GM23338 (cell line): ENCODE measurements around the gene PCDHGA4.

Source experiments
- CREB1 ChIP-seq: fragments of 250-450 bp; sonication (Bioruptor Pico); IDR thresholded peaks from 2 replicates; pipeline ENCODE4 v1.5.0; 2020; ENCODE audit warnings: low read depth, mild to moderate bottlenecking, moderate library complexity
- EZH2 ChIP-seq: fragments of 200-600 bp; sonication (generic); IDR thresholded peaks from one replicate; pipeline ENCODE4 v1.8.0; 2017; ENCODE audit warnings: antibody characterized with exemption, mild to moderate bottlenecking, low read depth; ENCODE audit not compliant: unreplicated experiment
- EZH2phosphoT487 ChIP-seq: fragments of 200-600 bp; sonication (generic); IDR thresholded peaks from one replicate; pipeline ENCODE4 v1.8.1; 2018; ENCODE audit warnings: antibody characterized with exemption; ENCODE audit not compliant: unreplicated experiment
- JUNB ChIP-seq: IDR thresholded peaks from one replicate; pipeline ENCODE4 v1.6.1; 2016; ENCODE audit warnings: antibody characterized with exemption; ENCODE audit not compliant: unreplicated experiment
- NANOG ChIP-seq: IDR thresholded peaks from 2 replicates; pipeline ENCODE4 v1.6.1; 2016; ENCODE audit warnings: antibody characterized with exemption, borderline replicate concordance
- POLR2AphosphoS5 ChIP-seq: IDR thresholded peaks from 2 replicates; pipeline ENCODE4 v1.6.1; 2016; ENCODE audit warnings: antibody characterized with exemption, low read depth
- REST ChIP-seq: IDR thresholded peaks from one replicate; pipeline ENCODE4 v1.6.1; 2018; ENCODE audit warnings: antibody characterized with exemption; ENCODE audit not compliant: unreplicated experiment
- ZNF331 ChIP-seq: fragments of 250-450 bp; sonication (Bioruptor Pico); IDR thresholded peaks from 2 replicates; pipeline ENCODE4 v1.5.0; 2020; ENCODE audit warnings: low read depth, mild to moderate bottlenecking, moderate library complexity
- TF ChIP-seq, protein P1 (sequence below), 2 experiments: fragments of 200-600 bp in 1 of 2; sonication (generic) in 1 of 2; conservative IDR thresholded peaks; 2 replicates each; pipeline versions ENCODE4 v1.5.1 to v1.6.1; 2016 to 2017; ENCODE audit warnings: antibody characterized with exemption in 2 of 2, low read depth in 2 of 2, mild to moderate bottlenecking in 2 of 2, moderate library complexity in 1 of 2
- TF ChIP-seq, protein P2 (sequence below): IDR thresholded peaks from 2 replicates; pipeline ENCODE4 v1.6.1; 2016; ENCODE audit warnings: antibody characterized with exemption

GRCh38 chr5:141319202-141319601, 35.6 kb upstream of the PCDHGA4 start:
- TF ChIP-seq CREB1 (CRISPR knock-in tag) = no peak
- no peak for TF ChIP-seq REST
- TF ChIP-seq, protein P1, sequence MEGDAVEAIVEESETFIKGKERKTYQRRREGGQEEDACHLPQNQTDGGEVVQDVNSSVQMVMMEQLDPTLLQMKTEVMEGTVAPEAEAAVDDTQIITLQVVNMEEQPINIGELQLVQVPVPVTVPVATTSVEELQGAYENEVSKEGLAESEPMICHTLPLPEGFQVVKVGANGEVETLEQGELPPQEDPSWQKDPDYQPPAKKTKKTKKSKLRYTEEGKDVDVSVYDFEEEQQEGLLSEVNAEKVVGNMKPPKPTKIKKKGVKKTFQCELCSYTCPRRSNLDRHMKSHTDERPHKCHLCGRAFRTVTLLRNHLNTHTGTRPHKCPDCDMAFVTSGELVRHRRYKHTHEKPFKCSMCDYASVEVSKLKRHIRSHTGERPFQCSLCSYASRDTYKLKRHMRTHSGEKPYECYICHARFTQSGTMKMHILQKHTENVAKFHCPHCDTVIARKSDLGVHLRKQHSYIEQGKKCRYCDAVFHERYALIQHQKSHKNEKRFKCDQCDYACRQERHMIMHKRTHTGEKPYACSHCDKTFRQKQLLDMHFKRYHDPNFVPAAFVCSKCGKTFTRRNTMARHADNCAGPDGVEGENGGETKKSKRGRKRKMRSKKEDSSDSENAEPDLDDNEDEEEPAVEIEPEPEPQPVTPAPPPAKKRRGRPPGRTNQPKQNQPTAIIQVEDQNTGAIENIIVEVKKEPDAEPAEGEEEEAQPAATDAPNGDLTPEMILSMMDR (conservative IDR thresholded peaks at IDR 0.05; ENCODE audit: low read depth in 2 of 2) = no peak
- no peak for TF ChIP-seq EZH2
- no peak for TF ChIP-seq POLR2AphosphoS5
- TF ChIP-seq EZH2phosphoT487 = no peak
- no peak for TF ChIP-seq JUNB
- TF ChIP-seq, protein P2, sequence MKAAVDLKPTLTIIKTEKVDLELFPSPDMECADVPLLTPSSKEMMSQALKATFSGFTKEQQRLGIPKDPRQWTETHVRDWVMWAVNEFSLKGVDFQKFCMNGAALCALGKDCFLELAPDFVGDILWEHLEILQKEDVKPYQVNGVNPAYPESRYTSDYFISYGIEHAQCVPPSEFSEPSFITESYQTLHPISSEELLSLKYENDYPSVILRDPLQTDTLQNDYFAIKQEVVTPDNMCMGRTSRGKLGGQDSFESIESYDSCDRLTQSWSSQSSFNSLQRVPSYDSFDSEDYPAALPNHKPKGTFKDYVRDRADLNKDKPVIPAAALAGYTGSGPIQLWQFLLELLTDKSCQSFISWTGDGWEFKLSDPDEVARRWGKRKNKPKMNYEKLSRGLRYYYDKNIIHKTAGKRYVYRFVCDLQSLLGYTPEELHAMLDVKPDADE = no peak
- no peak for TF ChIP-seq ZNF331 (CRISPR knock-in tag)
- no peak for TF ChIP-seq NANOG
